ENCODE results near the gene HDGFL2.

The HDGFL2 gene

GRCh38 chr19:4464815-4465581 lies 7.1 kb upstream of the HDGFL2 start:
- DNase-seq (ENCODE audit: low spot score) (no peak), FAIRE-seq (no peak)

GRCh38 chr19:4467835-4468234 lies 4.3 kb upstream of the HDGFL2 start:
- FAIRE-seq (no peak), DNase-seq (ENCODE audit: low spot score) (no peak)

GRCh38 chr19:4471403-4472173 lies 509 bp upstream of the HDGFL2 start:
- FAIRE-seq (peak; percentile 52), DNase-seq (ENCODE audit: low spot score) (peak; percentile 96)

- DNase-seq (ENCODE audit: low spot score): no peak
- no peak for FAIRE-seq
These were observed 1.1 kb downstream of the HDGFL2 start for GRCh38 chr19:4473011-4473762.

GRCh38 chr19:4473763-4474513 lies 1.8 kb downstream of the HDGFL2 start:
- DNase-seq (ENCODE audit: low spot score) (no peak), FAIRE-seq (no peak)

GRCh38 chr19:4474514-4475022 lies 2.5 kb downstream of the HDGFL2 start:
- DNase-seq (ENCODE audit: low spot score): peak; percentile 54
- FAIRE-seq: no peak

GRCh38 chr19:4477034-4477801 lies 5.1 kb downstream of the HDGFL2 start:
- no peak for DNase-seq (ENCODE audit: low spot score)
- no peak for FAIRE-seq

- no peak for DNase-seq (ENCODE audit: low spot score)
- no peak for FAIRE-seq
These were observed 10.7 kb downstream of the HDGFL2 start for GRCh38 chr19:4482721-4483364.

GRCh38 chr19:4483385-4483784 lies 11.3 kb downstream of the HDGFL2 start:
- no peak for DNase-seq (ENCODE audit: low spot score)
- FAIRE-seq: no peak

GRCh38 chr19:4487572-4487971 lies 15.5 kb downstream of the HDGFL2 start:
- FAIRE-seq (no peak), DNase-seq (ENCODE audit: low spot score) (no peak)

GRCh38 chr19:4488496-4488895 lies 16.4 kb downstream of the HDGFL2 start:
- DNase-seq (ENCODE audit: low spot score) (no peak), FAIRE-seq (no peak)

- FAIRE-seq (no peak), DNase-seq (ENCODE audit: low spot score) (no peak)
These were observed 19.3 kb downstream of the HDGFL2 start for GRCh38 chr19:4491446-4491845.

- FAIRE-seq: peak; percentile 99
These were observed 20.4 kb downstream of the HDGFL2 start for GRCh38 chr19:4492337-4493103.

GRCh38 chr19:4493104-4493928 lies 21.2 kb downstream of the HDGFL2 start:
- no peak for FAIRE-seq
- DNase-seq (ENCODE audit: low spot score): no peak

More at GRCh38 chr19:4492337-4493103, 20.4 kb downstream of the HDGFL2 start:
- no peak for DNase-seq (ENCODE audit: low spot score)

GRCh38 chr19:4493929-4494690 lies 22.0 kb downstream of the HDGFL2 start:
- no peak for DNase-seq (ENCODE audit: low spot score)
- FAIRE-seq: no peak

- FAIRE-seq: no peak
- DNase-seq (ENCODE audit: low spot score): no peak
These were observed 22.6 kb downstream of the HDGFL2 start for GRCh38 chr19:4494691-4495064.

- DNase-seq (ENCODE audit: low spot score): no peak
- no peak for FAIRE-seq
These were observed 23.4 kb downstream of the HDGFL2 start for GRCh38 chr19:4495471-4495870.

Measured in urothelium cell line (cell line).